Prostate gland (tissue), 2 donors: ENCODE results near the gene ABHD16A. TPM values are rescaled to one million over a fixed set of nuclear protein-coding genes. Genes with fewer than 3 reads are reported as not detected.

Source experiments
- DNase-seq: peaks from one replicate; pipeline ENCODE4 v3.0.0-alpha.2; 2019; ENCODE audit warnings: low spot score
- H3K27ac ChIP-seq, 2 donors: fragments of 200-600 bp; sonication (generic); 2 replicates each; pipeline ENCODE4 v1.5.1; 2017 to 2019
- H3K27me3 ChIP-seq: fragments of 200-600 bp; sonication (generic); replicated peaks from 2 replicates; pipeline ENCODE4 v1.5.1; 2019; ENCODE audit not compliant: insufficient read depth
- H3K36me3 ChIP-seq, 2 donors: fragments of 200-600 bp; sonication (generic); 1 replicate in 1 of 2; 2 replicates in 1 of 2; pipeline versions ENCODE4 v1.5.1 to v1.8.1; 2017 to 2019
- H3K4me1 ChIP-seq: fragments of 200-600 bp; sonication (generic); replicated peaks from 2 replicates; pipeline ENCODE4 v1.5.1; 2019
- H3K4me3 ChIP-seq, 2 donors: fragments of 200-600 bp; sonication (generic); 2 replicates each; pipeline ENCODE4 v1.5.1; 2017 to 2019
- H3K9me3 ChIP-seq: fragments of 200-600 bp; sonication (generic); 2 replicates; pipeline ENCODE4 v1.5.1; 2017
- CTCF ChIP-seq, 4 experiments: fragments of 200-600 bp in 2 of 4; fragments of 450-650 bp in 2 of 4; sonication (generic) in 2 of 4; IDR thresholded peaks; 1 replicate in 3 of 4; 2 replicates in 1 of 4; pipeline ENCODE4 v1.5.1; 2016 to 2019; ENCODE audit warnings: antibody characterized with exemption in 4 of 4, mild to moderate bottlenecking in 2 of 4, moderate library complexity in 2 of 4
- POLR2A ChIP-seq: fragments of 450-650 bp; IDR thresholded peaks from one replicate; pipeline ENCODE4 v1.6.1; 2016; ENCODE audit warnings: antibody characterized with exemption, mild to moderate bottlenecking
- POLR2AphosphoS5 ChIP-seq: sonication (generic); formaldehyde crosslinking; IDR thresholded peaks from one replicate; pipeline ENCODE4 v1.6.1; 2017; ENCODE audit warnings: antibody characterized with exemption
- WGBS: methylation state at CpG from one replicate; pipeline ENCODE4 v1.1.5; 2018; 5-methylcytosine and 5-hydroxymethylcytosine counted together
- intact Hi-C: fragments of 100-400 bp; cut with DNase I; formaldehyde crosslinking; loops from one replicate; pipeline ENCODE4 v1.14.2; 2022
- microRNA-seq: library from miRNA; unstranded; fragments of <30 nt; microRNA quantifications from one replicate; pipeline ENCODE4, GENCODE V29; 2016
- small RNA-seq, 2 donors: library from RNA; depleted of rRNA; stranded (forward); fragments of <200 nt; gene quantifications; one replicate each; pipeline ENCODE3, GENCODE V24; 2016
- total RNA-seq, 2 donors: library from RNA; depleted of rRNA; stranded (reverse); fragments of >200 nt; gene quantifications; one replicate each; pipeline ENCODE4 v1.1.0, GENCODE V29; 2016

The ABHD16A gene
- total RNA-seq, 2 donors from 2014 or later, result 78.1 to 83.6 TPM

- Histone ChIP-seq H3K27me3 (no peaks in the 10 kb centered on the region), H3K4me1 (no peaks in the 10 kb centered on the region), H3K9me3 (no peaks in the 10 kb centered on the region), H3K36me3 (peaks cover 37 to 69% of the 10 kb centered on the region in 2 donors), H3K4me3 (no peak overlapping the region), H3K27ac (no peak overlapping the region)
- TF ChIP-seq CTCF (IDR thresholded peaks at IDR 0.05) (no peak), POLR2A (no peak), POLR2AphosphoS5 (no peak)
- 91% methylated on average over 6 of the region's 6 CpGs for WGBS
- intact Hi-C loops, result no loop called here
- DNase-seq, result no peak
These were observed 60.1 kb downstream of the ABHD16A start for GRCh38 chr6:31642798-31643570.

- WGBS, result 90% methylated on average over 4 of the region's 4 CpGs
These were observed 61.8 kb downstream of the ABHD16A start for GRCh38 chr6:31641370-31641769.

GRCh38 chr6:31640612-31641011 is 62.5 kb downstream of the ABHD16A start:
- WGBS, result 97% methylated on average over 6 of the region's 6 CpGs
- intact Hi-C loops, result no loop called here
- Histone ChIP-seq H3K27ac (no peak overlapping the region), H3K9me3 (no peaks in the 10 kb centered on the region), H3K4me3 (no peak overlapping the region), H3K4me1 (no peaks in the 10 kb centered on the region), H3K36me3 (peaks cover 39 to 63% of the 10 kb centered on the region in 2 donors), H3K27me3 (no peaks in the 10 kb centered on the region)
- TF ChIP-seq POLR2A, result no peak
- no peak for DNase-seq

More at GRCh38 chr6:31641370-31641769, 61.8 kb downstream of the ABHD16A start:
- no peaks in the 10 kb centered on the region for H3K4me1 ChIP-seq
- TF ChIP-seq POLR2A (no peak), CTCF (IDR thresholded peaks at IDR 0.05) (no peak), POLR2AphosphoS5 (no peak)
- no peaks in the 10 kb centered on the region for H3K27me3 ChIP-seq
- no peaks in the 10 kb centered on the region for H3K9me3 ChIP-seq
- intact Hi-C loops, result no loop called here
- no peak overlapping the region for H3K27ac ChIP-seq
- no peak overlapping the region for H3K4me3 ChIP-seq
- no peak for DNase-seq
- peaks cover 37 to 64% of the 10 kb centered on the region in 2 donors for H3K36me3 ChIP-seq

- Histone ChIP-seq H3K27ac (no peak overlapping the region), H3K4me3 (no peak overlapping the region), H3K27me3 (no peaks in the 10 kb centered on the region), H3K4me1 (no peaks in the 10 kb centered on the region), H3K9me3 (no peaks in the 10 kb centered on the region), H3K36me3 (peaks cover 40 to 60% of the 10 kb centered on the region in 2 donors)
- intact Hi-C loops, result no loop called here
- WGBS, result 60% methylated on average over 5 of the region's 10 CpGs
- no peak for DNase-seq
- TF ChIP-seq CTCF (IDR thresholded peaks at IDR 0.05), result no peak
- TF ChIP-seq POLR2A, result no peak
- no peak for TF ChIP-seq POLR2AphosphoS5
These were observed 63.7 kb downstream of the ABHD16A start for GRCh38 chr6:31639449-31639861.

- no peaks in the 10 kb centered on the region for H3K9me3 ChIP-seq
- intact Hi-C loops, result no loop called here
- peaks cover 37 to 56% of the 10 kb centered on the region in 2 donors for H3K36me3 ChIP-seq
- no peak for DNase-seq
- WGBS, result 73% methylated on average over 9 of the region's 9 CpGs
- no peak for TF ChIP-seq POLR2A
- H3K27me3 ChIP-seq, result no peaks in the 10 kb centered on the region
- H3K4me3 ChIP-seq, result no peak overlapping the region
- H3K4me1 ChIP-seq, result no peaks in the 10 kb centered on the region
- no peak overlapping the region for H3K27ac ChIP-seq
These were observed 64.1 kb downstream of the ABHD16A start for GRCh38 chr6:31639043-31639442.

Small RNAs within 50 kb of the gene (microRNA-seq; reads per million reads assigned to microRNA genes)
- 0.92 reads per million, percentile 7 among the genes with 10 or more reads in this experiment for gene MIR4646

Small RNAs within 50 kb of the gene (small RNA-seq; reads per million reads assigned to genes)
- gene LY6G6D, result 0 reads per million in 2 donors
- 0 reads per million in 2 donors for gene MIR4646
- 0 reads per million in 2 donors for gene RF00019

Other genes starting within 250 kb of the ABHD16A start
- gene MICB, start 205.2 kb downstream of the ABHD16A start, total RNA-seq, result 1 to 10 TPM; 1.3 to 5.5 TPM
- not detected for gene MCCD1, start 174.4 kb downstream of the ABHD16A start, total RNA-seq
- 100 to 1,000 TPM; 227 to 390 TPM for gene DDX39B, start 161.3 kb downstream of the ABHD16A start, total RNA-seq
- under 1 TPM; 0.36 to 0.74 TPM for gene ATP6V1G2, start 156.7 kb downstream of the ABHD16A start, total RNA-seq
- gene NFKBIL1, start 155.7 kb downstream of the ABHD16A start, total RNA-seq, result 10 to 100 TPM; 38.0 to 48.7 TPM
- gene LTA, start 131.0 kb downstream of the ABHD16A start, total RNA-seq, result 1 to 10 TPM in 1 of 2 donors, not detected in 1; 1.2 TPM
- gene TNF, start 127.8 kb downstream of the ABHD16A start, total RNA-seq, result under 1 TPM in 1 of 2 donors, not detected in 1; 0.23 TPM
- under 1 TPM in 1 of 2 donors, not detected in 1; 0.97 TPM for gene LTB, start 120.9 kb downstream of the ABHD16A start, total RNA-seq
- 1 to 10 TPM in 1 of 2 donors, not detected in 1; 3.1 TPM for gene LST1, start 117.0 kb downstream of the ABHD16A start, total RNA-seq
- gene NCR3, start 110.3 kb downstream of the ABHD16A start, total RNA-seq, result not detected
- 10 to 100 TPM; 11.1 to 14.6 TPM for gene AIF1, start 88.1 kb downstream of the ABHD16A start, total RNA-seq
- 100 to 1,000 TPM; 129 to 247 TPM for gene PRRC2A, start 82.6 kb downstream of the ABHD16A start, total RNA-seq
- 100 to 1,000 TPM; 261 to 537 TPM for gene BAG6, start 50.7 kb downstream of the ABHD16A start, total RNA-seq
- gene APOM, start 47.4 kb downstream of the ABHD16A start, total RNA-seq, result 1 to 10 TPM; 1.6 to 6.8 TPM
- 10 to 100 TPM; 25.5 to 30.1 TPM for gene C6orf47, start 42.5 kb downstream of the ABHD16A start, total RNA-seq
- gene GPANK1, start 38.3 kb downstream of the ABHD16A start, total RNA-seq, result 10 to 100 TPM; 19.7 to 28.1 TPM
- 100 to 1,000 TPM; 214 to 285 TPM for gene CSNK2B, start 37.2 kb downstream of the ABHD16A start, total RNA-seq
- gene LY6G5B, start 33.3 kb downstream of the ABHD16A start, total RNA-seq, result 10 to 100 TPM in 1 of 2 donors, 1 to 10 TPM in 1; 1.8 to 13.0 TPM
- gene LY6G5C, start 22.3 kb downstream of the ABHD16A start, total RNA-seq, result 1 to 10 TPM; 1.6 to 2.6 TPM
- gene LY6G6F, start 3.5 kb upstream of the ABHD16A start, total RNA-seq, result 1 to 10 TPM in 1 of 2 donors, not detected in 1; 3.7 TPM
- not detected for gene LY6G6D, start 12.0 kb upstream of the ABHD16A start, total RNA-seq
- gene LY6G6C, start 18.4 kb upstream of the ABHD16A start, total RNA-seq, result not detected
- under 1 TPM in 1 of 2 donors, not detected in 1; 0.74 TPM for gene MPIG6B, start 20.0 kb upstream of the ABHD16A start, total RNA-seq
- 10 to 100 TPM; 73.3 to 83.7 TPM for gene DDAH2, start 26.0 kb upstream of the ABHD16A start, total RNA-seq
- 100 to 1,000 TPM; 224 to 331 TPM for gene CLIC1, start 33.2 kb upstream of the ABHD16A start, total RNA-seq
- 10 to 100 TPM; 10.5 to 72.4 TPM for gene MSH5, start 36.7 kb upstream of the ABHD16A start, total RNA-seq
- gene SAPCD1, start 59.3 kb upstream of the ABHD16A start, total RNA-seq, result 10 to 100 TPM in 1 of 2 donors, 1 to 10 TPM in 1; 1.9 to 15.7 TPM
- gene VWA7, start 74.0 kb upstream of the ABHD16A start, total RNA-seq, result 10 to 100 TPM in 1 of 2 donors, 1 to 10 TPM in 1; 2.7 to 13.0 TPM
- gene VARS1, start 92.4 kb upstream of the ABHD16A start, total RNA-seq, result 10 to 100 TPM; 38.5 to 49.9 TPM
- 10 to 100 TPM; 51.9 to 52.5 TPM for gene LSM2, start 103.6 kb upstream of the ABHD16A start, total RNA-seq
- 1 to 10 TPM; 1.5 to 8.5 TPM for gene HSPA1L, start 112.0 kb upstream of the ABHD16A start, total RNA-seq
- gene HSPA1A, start 112.2 kb upstream of the ABHD16A start, total RNA-seq, result 100 to 1,000 TPM; 230 to 440 TPM
- gene HSPA1B, start 124.4 kb upstream of the ABHD16A start, total RNA-seq, result 100 to 1,000 TPM; 331 to 360 TPM
- gene NEU1, start 159.5 kb upstream of the ABHD16A start, total RNA-seq, result 100 to 1,000 TPM in 1 of 2 donors, 10 to 100 TPM in 1; 88.4 to 117 TPM
- gene SLC44A4, start 175.7 kb upstream of the ABHD16A start, total RNA-seq, result 100 to 1,000 TPM; 125 to 332 TPM
- 10 to 100 TPM; 53.6 to 92.8 TPM for gene EHMT2, start 194.4 kb upstream of the ABHD16A start, total RNA-seq
- 1 to 10 TPM; 3.8 to 4.1 TPM for gene ZBTB12, start 198.8 kb upstream of the ABHD16A start, total RNA-seq
- gene C2, start 224.4 kb upstream of the ABHD16A start, total RNA-seq, result 10 to 100 TPM in 1 of 2 donors, 1 to 10 TPM in 1; 7.9 to 16.0 TPM
- gene CFB, start 242.8 kb upstream of the ABHD16A start, total RNA-seq, result 10 to 100 TPM; 32.1 to 48.6 TPM